ENCODE data around the gene HIVEP2. TPM values are rescaled to one million over a fixed set of nuclear protein-coding genes. Genes with fewer than 3 reads are reported as not detected.
A peak's percentile ranks its signal among the peaks of the same experiment; 100 is the strongest.

HIVEP2 gene
- polyA plus RNA-seq, 3 donors: 0.16 to 1.4 (median 0.64) TPM

DNA sequence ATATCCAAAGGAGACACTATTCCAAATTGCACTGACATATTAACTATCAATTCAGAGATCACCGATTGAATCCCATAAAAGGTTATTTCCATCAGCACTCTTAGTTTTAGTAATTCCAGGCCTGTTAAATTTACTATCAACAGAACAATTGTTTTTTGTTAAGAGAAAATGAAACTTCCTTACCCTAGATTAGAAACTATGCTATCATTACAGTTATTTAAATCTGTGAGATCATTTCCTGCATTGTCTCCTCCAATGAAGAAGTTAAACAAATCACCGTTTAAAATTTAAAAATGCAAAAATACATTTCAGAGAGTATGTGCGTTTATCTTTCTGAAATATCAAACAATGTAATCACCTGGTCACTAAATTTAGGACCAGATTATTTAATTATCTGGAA, 57.5 kb downstream of the HIVEP2 start:
- H3K4me3 ChIP-seq (replicated peaks in 1 of 3; ENCODE audit: low read depth in 2 of 3, low read length in 3 of 3): no peak overlapping the region
- H3K36me3 ChIP-seq (replicated peaks in 1 of 2; ENCODE audit: control insufficient read depth in 1 of 2, insufficient read depth in 2 of 2, low read length in 2 of 2): no peaks in the 10 kb centered on the region
- Mint-ChIP-seq H3K4me3 (no peak overlapping the region), H3K27ac (peak overlapping the region in 1 of 7 donors; percentile 61), H3K9me3 (no peaks in the 10 kb centered on the region), H3K4me1 (peaks cover 28% of the 10 kb centered on the region), H3K27me3 (ENCODE audit: low read depth in 3 of 3) (peaks cover 0 to 2% (median 0%) of the 10 kb centered on the region in 3 donors), H3K36me3 (no peaks in the 10 kb centered on the region)
- no CpG with 5 or more reads among the region's 3 CpGs for WGBS (ENCODE audit: insufficient coverage)
- peaks cover 12 to 13% of the 10 kb centered on the region in 2 donors for H3K4me1 ChIP-seq (ENCODE audit: control insufficient read depth in 1 of 2, insufficient read depth in 2 of 2, low read length in 2 of 2)
- no peak for DNase-seq
- H3K27ac ChIP-seq (ENCODE audit: low read depth in 1 of 2, low read length in 2 of 2): no peak overlapping the region
- TF ChIP-seq, protein P1, sequence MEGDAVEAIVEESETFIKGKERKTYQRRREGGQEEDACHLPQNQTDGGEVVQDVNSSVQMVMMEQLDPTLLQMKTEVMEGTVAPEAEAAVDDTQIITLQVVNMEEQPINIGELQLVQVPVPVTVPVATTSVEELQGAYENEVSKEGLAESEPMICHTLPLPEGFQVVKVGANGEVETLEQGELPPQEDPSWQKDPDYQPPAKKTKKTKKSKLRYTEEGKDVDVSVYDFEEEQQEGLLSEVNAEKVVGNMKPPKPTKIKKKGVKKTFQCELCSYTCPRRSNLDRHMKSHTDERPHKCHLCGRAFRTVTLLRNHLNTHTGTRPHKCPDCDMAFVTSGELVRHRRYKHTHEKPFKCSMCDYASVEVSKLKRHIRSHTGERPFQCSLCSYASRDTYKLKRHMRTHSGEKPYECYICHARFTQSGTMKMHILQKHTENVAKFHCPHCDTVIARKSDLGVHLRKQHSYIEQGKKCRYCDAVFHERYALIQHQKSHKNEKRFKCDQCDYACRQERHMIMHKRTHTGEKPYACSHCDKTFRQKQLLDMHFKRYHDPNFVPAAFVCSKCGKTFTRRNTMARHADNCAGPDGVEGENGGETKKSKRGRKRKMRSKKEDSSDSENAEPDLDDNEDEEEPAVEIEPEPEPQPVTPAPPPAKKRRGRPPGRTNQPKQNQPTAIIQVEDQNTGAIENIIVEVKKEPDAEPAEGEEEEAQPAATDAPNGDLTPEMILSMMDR (IDR thresholded peaks at IDR 0.05): no peak
- no peak overlapping the region for H3K9ac ChIP-seq (ENCODE audit: insufficient read depth, low read length, poor library complexity, severe bottlenecking)
- intact Hi-C loops (cut with micrococcal nuclease): no loop called here
- no peaks in the 10 kb centered on the region for H3K27me3 ChIP-seq (ENCODE audit: control insufficient read depth in 2 of 2, insufficient read depth in 2 of 2, low read length in 2 of 2)
- no peak overlapping the region for H3K4me2 ChIP-seq (replicated peaks; ENCODE audit: extremely low read depth, low read length, poor library complexity, severe bottlenecking)
- H2AFZ ChIP-seq (ENCODE audit: insufficient read depth, low read depth, low read length, poor library complexity, severe bottlenecking): no peak overlapping the region
- no peaks in the 10 kb centered on the region for H3K9me3 ChIP-seq (replicated peaks in 1 of 2; ENCODE audit: control insufficient read depth in 1 of 2, insufficient read depth in 1 of 2, low read length in 2 of 2)
- H3K79me2 ChIP-seq (ENCODE audit: insufficient read depth, low read length): no peaks in the 10 kb centered on the region
- no peaks in the 10 kb centered on the region for H4K20me1 ChIP-seq (ENCODE audit: insufficient read depth, low read length)

DNA sequence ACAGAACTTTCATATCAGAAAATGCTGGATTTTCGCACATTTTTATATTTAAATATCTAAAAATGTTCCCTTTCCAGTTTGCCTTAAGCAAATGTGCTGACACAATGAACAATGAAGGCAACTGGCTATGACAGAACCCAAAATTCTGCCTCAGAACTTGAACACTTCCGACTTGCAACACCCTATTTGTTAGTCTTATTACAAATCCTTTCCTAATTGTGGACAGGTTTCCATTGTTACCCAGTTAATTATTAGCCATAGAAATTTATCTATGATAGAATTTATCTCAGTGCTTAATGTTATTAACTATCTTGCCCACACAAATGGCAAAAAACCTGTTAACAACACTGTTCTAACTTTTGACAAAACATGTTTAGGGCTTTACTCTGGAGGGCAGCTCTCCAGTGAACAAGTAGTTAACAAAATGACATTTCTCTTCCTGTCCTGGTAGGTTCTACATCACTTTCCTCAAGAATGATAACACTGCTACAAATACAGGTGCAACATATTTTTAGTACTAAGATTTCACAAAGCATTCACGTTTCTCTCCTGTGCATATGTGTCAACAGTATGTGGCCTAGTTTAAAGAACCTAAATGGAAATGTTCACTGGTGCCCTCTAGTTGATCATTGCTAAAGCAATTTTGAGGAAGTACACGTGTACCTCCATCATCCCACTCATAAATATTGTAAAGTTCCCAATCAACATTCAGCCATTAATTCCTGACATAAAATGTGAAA, 58.4 kb downstream of the HIVEP2 start:
- Histone ChIP-seq H3K36me3 (replicated peaks in 1 of 2; ENCODE audit: control insufficient read depth in 1 of 2, insufficient read depth in 2 of 2, low read length in 2 of 2) (no peaks in the 10 kb centered on the region), H2AFZ (ENCODE audit: insufficient read depth, low read depth, low read length, poor library complexity, severe bottlenecking) (no peak overlapping the region), H3K9ac (ENCODE audit: insufficient read depth, low read length, poor library complexity, severe bottlenecking) (no peak overlapping the region), H3K4me2 (replicated peaks; ENCODE audit: extremely low read depth, low read length, poor library complexity, severe bottlenecking) (no peak overlapping the region), H3K9me3 (replicated peaks in 1 of 2; ENCODE audit: control insufficient read depth in 1 of 2, insufficient read depth in 1 of 2, low read length in 2 of 2) (no peaks in the 10 kb centered on the region), H3K79me2 (ENCODE audit: insufficient read depth, low read length) (no peaks in the 10 kb centered on the region), H3K4me1 (ENCODE audit: control insufficient read depth in 1 of 2, insufficient read depth in 2 of 2, low read length in 2 of 2) (peaks cover 12 to 13% of the 10 kb centered on the region in 2 donors), H3K27me3 (ENCODE audit: control insufficient read depth in 2 of 2, insufficient read depth in 2 of 2, low read length in 2 of 2) (no peaks in the 10 kb centered on the region), H4K20me1 (ENCODE audit: insufficient read depth, low read length) (no peaks in the 10 kb centered on the region), H3K4me3 (replicated peaks in 1 of 3; ENCODE audit: low read depth in 2 of 3, low read length in 3 of 3) (no peak overlapping the region), H3K27ac (ENCODE audit: low read depth in 1 of 2, low read length in 2 of 2) (no peak overlapping the region)
- Mint-ChIP-seq H3K4me1 (peaks cover 28% of the 10 kb centered on the region), H3K27me3 (ENCODE audit: low read depth in 3 of 3) (no peaks in the 10 kb centered on the region), H3K4me3 (no peak overlapping the region), H3K9me3 (no peaks in the 10 kb centered on the region), H3K27ac (no peak overlapping the region), H3K36me3 (no peaks in the 10 kb centered on the region)
- TF ChIP-seq, protein P1 (IDR thresholded peaks at IDR 0.05): peak; percentile 19
- 100% methylated on average over 1 of the region's 4 CpGs for WGBS (ENCODE audit: insufficient coverage)
- intact Hi-C loops (cut with micrococcal nuclease): no loop called here
- DNase-seq: peak; percentile 33 to 68 (median 38)
